Measurements from ENCODE around the gene MTMR10. TPM values are rescaled to one million over a fixed set of nuclear protein-coding genes. Genes with fewer than 3 reads are reported as not detected.

Gene MTMR10
- polyA plus RNA-seq, 1 experiment: 13.7 TPM

- POLR2A ChIA-PET: no interaction called here
- CTCF ChIA-PET: interaction anchor here (1.6 kb wide), 1 partner anchor 21 kb away, joined by 4 read pairs; no protein-coding TSS in a partner anchor
- Histone ChIP-seq H3K4me3 (ENCODE audit: low read depth, low read length) (no peak overlapping the region), H3K36me3 (ENCODE audit: control insufficient read depth, insufficient read depth, low read length) (no peaks in the 10 kb centered on the region), H3K27me3 (ENCODE audit: control insufficient read depth, insufficient read depth, low read length) (no peaks in the 10 kb centered on the region)
- no peak for TF ChIP-seq CTCF (IDR thresholded peaks at IDR 0.05; ENCODE audit: insufficient read depth, low read depth, low read length)
- no peak for DNase-seq (ENCODE audit: low read depth)
These were observed 45.4 kb upstream of the MTMR10 start for GRCh38 chr15:31036783-31037182.

GRCh38 chr15:31035610-31036009, 44.2 kb upstream of the MTMR10 start:
- no peak for DNase-seq (ENCODE audit: low read depth)
- CTCF ChIA-PET: interaction anchor here (0.7 to 1.6 kb wide), 4 partner anchors 8 to 94 kb away, joined by 3 to 4 read pairs (median 4); no protein-coding TSS in a partner anchor
- Histone ChIP-seq H3K4me3 (ENCODE audit: low read depth, low read length) (no peak overlapping the region), H3K36me3 (ENCODE audit: control insufficient read depth, insufficient read depth, low read length) (no peaks in the 10 kb centered on the region), H3K27me3 (ENCODE audit: control insufficient read depth, insufficient read depth, low read length) (no peaks in the 10 kb centered on the region)
- no peak for TF ChIP-seq CTCF (IDR thresholded peaks at IDR 0.05; ENCODE audit: insufficient read depth, low read depth, low read length)
- POLR2A ChIA-PET: no interaction called here

- POLR2A ChIA-PET: no interaction called here
- no peak overlapping the region for H3K4me3 ChIP-seq (ENCODE audit: low read depth, low read length)
- H3K27me3 ChIP-seq (ENCODE audit: control insufficient read depth, insufficient read depth, low read length): no peaks in the 10 kb centered on the region
- CTCF ChIA-PET: interaction anchor here (0.8 kb wide), 1 partner anchor 9 kb away, joined by 3 read pairs; no protein-coding TSS in a partner anchor
- H3K36me3 ChIP-seq (ENCODE audit: control insufficient read depth, insufficient read depth, low read length): no peaks in the 10 kb centered on the region
- no peak for TF ChIP-seq CTCF (IDR thresholded peaks at IDR 0.05; ENCODE audit: insufficient read depth, low read depth, low read length)
- no peak for DNase-seq (ENCODE audit: low read depth)
These were observed 42.7 kb upstream of the MTMR10 start for GRCh38 chr15:31034152-31034551.

- no peak overlapping the region for H3K4me3 ChIP-seq (ENCODE audit: low read depth, low read length)
- peak; percentile 87 for DNase-seq (ENCODE audit: low read depth)
- H3K27me3 ChIP-seq (ENCODE audit: control insufficient read depth, insufficient read depth, low read length): no peaks in the 10 kb centered on the region
- H3K36me3 ChIP-seq (ENCODE audit: control insufficient read depth, insufficient read depth, low read length): no peaks in the 10 kb centered on the region
- no peak for TF ChIP-seq CTCF (IDR thresholded peaks at IDR 0.05; ENCODE audit: insufficient read depth, low read depth, low read length)
- ChIA-PET CTCF (no interaction called here), POLR2A (no interaction called here)
These were observed 41.5 kb upstream of the MTMR10 start for GRCh38 chr15:31032961-31033371.

- POLR2A ChIA-PET: no interaction called here
- H3K36me3 ChIP-seq (ENCODE audit: control insufficient read depth, insufficient read depth, low read length): no peaks in the 10 kb centered on the region
- H3K27me3 ChIP-seq (ENCODE audit: control insufficient read depth, insufficient read depth, low read length): no peaks in the 10 kb centered on the region
- no peak for DNase-seq (ENCODE audit: low read depth)
- CTCF ChIA-PET: interaction anchor here (0.6 kb wide), 3 partner anchors 8 to 1042 kb away, joined by 3 read pairs; no protein-coding TSS in a partner anchor
- no peak overlapping the region for H3K4me3 ChIP-seq (ENCODE audit: low read depth, low read length)
- no peak for TF ChIP-seq CTCF (IDR thresholded peaks at IDR 0.05; ENCODE audit: insufficient read depth, low read depth, low read length)
These were observed 40.1 kb upstream of the MTMR10 start for GRCh38 chr15:31031471-31032067.
